ENCODE results near the gene EREG. TPM values are rescaled to one million over a fixed set of nuclear protein-coding genes. Genes with fewer than 3 reads are reported as not detected.

EREG gene
- total and polyA plus RNA-seq, 10 of the 15 experiments (the other 5 are each of a cell fraction or from before 2014, with no cell fraction given), result not detected

DNA sequence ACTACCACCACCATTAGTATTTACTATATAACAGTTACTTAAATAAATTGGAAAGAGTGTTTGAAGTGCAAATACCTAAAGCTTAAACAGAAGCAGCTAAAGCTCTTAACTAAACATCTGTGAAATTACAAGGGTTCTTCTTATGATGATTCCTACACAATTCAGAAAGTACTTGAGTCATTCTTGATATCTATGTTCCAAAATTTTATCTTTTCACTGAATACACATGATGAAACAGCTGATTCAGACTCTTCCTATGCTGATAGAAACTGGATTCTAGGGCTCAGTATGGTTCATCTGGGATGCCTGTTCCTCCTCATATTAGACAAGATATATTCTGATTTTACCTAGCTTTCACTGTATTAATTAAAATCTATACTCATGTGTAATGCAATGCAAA, 13.6 kb downstream of the EREG start:
- ChIA-PET RAD21 (ENCODE audit: unreplicated experiment) (interaction anchor here (0.6 to 3.1 kb wide), 4 partner anchors 58 to 333 kb away, joined by 3 to 25 read pairs (median 6); no protein-coding TSS in a partner anchor), CTCF (interaction anchor here (0.8 to 6.9 kb wide), 10 partner anchors 23 to 295 kb away, joined by 3 to 95 read pairs (median 3); no protein-coding TSS in a partner anchor), POLR2A (no interaction called here), SMC1A (ENCODE audit: uncharacterized antibody, unreplicated experiment) (interaction anchor here (0.8 to 3.6 kb wide), 9 partner anchors 10 to 296 kb away, joined by 3 to 33 read pairs (median 5); no protein-coding TSS in a partner anchor)
- Histone ChIP-seq H3K4me3 (no peak overlapping the region), H3K9me3 (replicated peaks; ENCODE audit: control insufficient read depth, insufficient read depth, low read length) (no peaks in the 10 kb centered on the region), H3K9ac (ENCODE audit: control insufficient read depth, insufficient read depth, low read length) (no peak overlapping the region), H3K79me2 (ENCODE audit: control insufficient read depth, insufficient read depth, low read length) (no peaks in the 10 kb centered on the region), H3K36me3 (ENCODE audit: control insufficient read depth in 2 of 2, insufficient read depth in 2 of 2, low read length in 1 of 2) (no peaks in the 10 kb centered on the region), H3K4me2 (ENCODE audit: control insufficient read depth, insufficient read depth) (no peak overlapping the region), H3K27ac (ENCODE audit: control insufficient read depth, insufficient read depth) (no peak overlapping the region), H2AFZ (ENCODE audit: control insufficient read depth, low read depth, low read length) (no peak overlapping the region), H3K4me1 (ENCODE audit: control insufficient read depth, insufficient read depth, low read length) (no peaks in the 10 kb centered on the region), H3K27me3 (replicated peaks in 1 of 2; ENCODE audit: control insufficient read depth in 2 of 2, insufficient read depth in 2 of 2, low read length in 1 of 2) (no peaks in the 10 kb centered on the region), H4K20me1 (ENCODE audit: control insufficient read depth, insufficient read depth) (no peaks in the 10 kb centered on the region)
- TF ChIP-seq FOXM1 (IDR thresholded peaks at IDR 0.05; ENCODE audit: low read depth, low read length), result no peak
- TF ChIP-seq, protein P1, sequence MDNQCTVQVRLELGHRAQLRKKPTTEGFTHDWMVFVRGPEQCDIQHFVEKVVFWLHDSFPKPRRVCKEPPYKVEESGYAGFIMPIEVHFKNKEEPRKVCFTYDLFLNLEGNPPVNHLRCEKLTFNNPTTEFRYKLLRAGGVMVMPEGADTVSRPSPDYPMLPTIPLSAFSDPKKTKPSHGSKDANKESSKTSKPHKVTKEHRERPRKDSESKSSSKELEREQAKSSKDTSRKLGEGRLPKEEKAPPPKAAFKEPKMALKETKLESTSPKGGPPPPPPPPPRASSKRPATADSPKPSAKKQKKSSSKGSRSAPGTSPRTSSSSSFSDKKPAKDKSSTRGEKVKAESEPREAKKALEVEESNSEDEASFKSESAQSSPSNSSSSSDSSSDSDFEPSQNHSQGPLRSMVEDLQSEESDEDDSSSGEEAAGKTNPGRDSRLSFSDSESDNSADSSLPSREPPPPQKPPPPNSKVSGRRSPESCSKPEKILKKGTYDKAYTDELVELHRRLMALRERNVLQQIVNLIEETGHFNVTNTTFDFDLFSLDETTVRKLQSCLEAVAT (IDR thresholded peaks at IDR 0.05), result no peak
- TF ChIP-seq MTA2 (IDR thresholded peaks at IDR 0.05; ENCODE audit: low read depth), result no peak
- TF ChIP-seq, protein P2, sequence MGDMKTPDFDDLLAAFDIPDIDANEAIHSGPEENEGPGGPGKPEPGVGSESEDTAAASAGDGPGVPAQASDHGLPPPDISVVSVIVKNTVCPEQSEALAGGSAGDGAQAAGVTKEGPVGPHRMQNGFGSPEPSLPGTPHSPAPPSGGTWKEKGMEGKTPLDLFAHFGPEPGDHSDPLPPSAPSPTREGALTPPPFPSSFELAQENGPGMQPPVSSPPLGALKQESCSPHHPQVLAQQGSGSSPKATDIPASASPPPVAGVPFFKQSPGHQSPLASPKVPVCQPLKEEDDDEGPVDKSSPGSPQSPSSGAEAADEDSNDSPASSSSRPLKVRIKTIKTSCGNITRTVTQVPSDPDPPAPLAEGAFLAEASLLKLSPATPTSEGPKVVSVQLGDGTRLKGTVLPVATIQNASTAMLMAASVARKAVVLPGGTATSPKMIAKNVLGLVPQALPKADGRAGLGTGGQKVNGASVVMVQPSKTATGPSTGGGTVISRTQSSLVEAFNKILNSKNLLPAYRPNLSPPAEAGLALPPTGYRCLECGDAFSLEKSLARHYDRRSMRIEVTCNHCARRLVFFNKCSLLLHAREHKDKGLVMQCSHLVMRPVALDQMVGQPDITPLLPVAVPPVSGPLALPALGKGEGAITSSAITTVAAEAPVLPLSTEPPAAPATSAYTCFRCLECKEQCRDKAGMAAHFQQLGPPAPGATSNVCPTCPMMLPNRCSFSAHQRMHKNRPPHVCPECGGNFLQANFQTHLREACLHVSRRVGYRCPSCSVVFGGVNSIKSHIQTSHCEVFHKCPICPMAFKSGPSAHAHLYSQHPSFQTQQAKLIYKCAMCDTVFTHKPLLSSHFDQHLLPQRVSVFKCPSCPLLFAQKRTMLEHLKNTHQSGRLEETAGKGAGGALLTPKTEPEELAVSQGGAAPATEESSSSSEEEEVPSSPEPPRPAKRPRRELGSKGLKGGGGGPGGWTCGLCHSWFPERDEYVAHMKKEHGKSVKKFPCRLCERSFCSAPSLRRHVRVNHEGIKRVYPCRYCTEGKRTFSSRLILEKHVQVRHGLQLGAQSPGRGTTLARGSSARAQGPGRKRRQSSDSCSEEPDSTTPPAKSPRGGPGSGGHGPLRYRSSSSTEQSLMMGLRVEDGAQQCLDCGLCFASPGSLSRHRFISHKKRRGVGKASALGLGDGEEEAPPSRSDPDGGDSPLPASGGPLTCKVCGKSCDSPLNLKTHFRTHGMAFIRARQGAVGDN (IDR thresholded peaks at IDR 0.05), result no peak
- no peak for TF ChIP-seq RB1 (IDR thresholded peaks at IDR 0.05; ENCODE audit: borderline replicate concordance)
- TF ChIP-seq RCOR1 (conservative IDR thresholded peaks at IDR 0.05; ENCODE audit: low read depth, low read length), result no peak
- no peak for TF ChIP-seq NFIC (IDR thresholded peaks at IDR 0.05; ENCODE audit: low read depth, low read length)
- TF ChIP-seq, protein P3, sequence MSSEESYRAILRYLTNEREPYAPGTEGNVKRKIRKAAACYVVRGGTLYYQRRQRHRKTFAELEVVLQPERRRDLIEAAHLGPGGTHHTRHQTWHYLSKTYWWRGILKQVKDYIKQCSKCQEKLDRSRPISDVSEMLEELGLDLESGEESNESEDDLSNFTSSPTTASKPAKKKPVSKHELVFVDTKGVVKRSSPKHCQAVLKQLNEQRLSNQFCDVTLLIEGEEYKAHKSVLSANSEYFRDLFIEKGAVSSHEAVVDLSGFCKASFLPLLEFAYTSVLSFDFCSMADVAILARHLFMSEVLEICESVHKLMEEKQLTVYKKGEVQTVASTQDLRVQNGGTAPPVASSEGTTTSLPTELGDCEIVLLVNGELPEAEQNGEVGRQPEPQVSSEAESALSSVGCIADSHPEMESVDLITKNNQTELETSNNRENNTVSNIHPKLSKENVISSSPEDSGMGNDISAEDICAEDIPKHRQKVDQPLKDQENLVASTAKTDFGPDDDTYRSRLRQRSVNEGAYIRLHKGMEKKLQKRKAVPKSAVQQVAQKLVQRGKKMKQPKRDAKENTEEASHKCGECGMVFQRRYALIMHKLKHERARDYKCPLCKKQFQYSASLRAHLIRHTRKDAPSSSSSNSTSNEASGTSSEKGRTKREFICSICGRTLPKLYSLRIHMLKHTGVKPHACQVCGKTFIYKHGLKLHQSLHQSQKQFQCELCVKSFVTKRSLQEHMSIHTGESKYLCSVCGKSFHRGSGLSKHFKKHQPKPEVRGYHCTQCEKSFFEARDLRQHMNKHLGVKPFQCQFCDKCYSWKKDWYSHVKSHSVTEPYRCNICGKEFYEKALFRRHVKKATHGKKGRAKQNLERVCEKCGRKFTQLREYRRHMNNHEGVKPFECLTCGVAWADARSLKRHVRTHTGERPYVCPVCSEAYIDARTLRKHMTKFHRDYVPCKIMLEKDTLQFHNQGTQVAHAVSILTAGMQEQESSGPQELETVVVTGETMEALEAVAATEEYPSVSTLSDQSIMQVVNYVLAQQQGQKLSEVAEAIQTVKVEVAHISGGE (CRISPR knock-in tag; IDR thresholded peaks at IDR 0.05), result no peak
- no peak for TF ChIP-seq SIX5 (IDR thresholded peaks at IDR 0.05; ENCODE audit: low read depth, low read length, severe bottlenecking)
- TF ChIP-seq, protein P4, sequence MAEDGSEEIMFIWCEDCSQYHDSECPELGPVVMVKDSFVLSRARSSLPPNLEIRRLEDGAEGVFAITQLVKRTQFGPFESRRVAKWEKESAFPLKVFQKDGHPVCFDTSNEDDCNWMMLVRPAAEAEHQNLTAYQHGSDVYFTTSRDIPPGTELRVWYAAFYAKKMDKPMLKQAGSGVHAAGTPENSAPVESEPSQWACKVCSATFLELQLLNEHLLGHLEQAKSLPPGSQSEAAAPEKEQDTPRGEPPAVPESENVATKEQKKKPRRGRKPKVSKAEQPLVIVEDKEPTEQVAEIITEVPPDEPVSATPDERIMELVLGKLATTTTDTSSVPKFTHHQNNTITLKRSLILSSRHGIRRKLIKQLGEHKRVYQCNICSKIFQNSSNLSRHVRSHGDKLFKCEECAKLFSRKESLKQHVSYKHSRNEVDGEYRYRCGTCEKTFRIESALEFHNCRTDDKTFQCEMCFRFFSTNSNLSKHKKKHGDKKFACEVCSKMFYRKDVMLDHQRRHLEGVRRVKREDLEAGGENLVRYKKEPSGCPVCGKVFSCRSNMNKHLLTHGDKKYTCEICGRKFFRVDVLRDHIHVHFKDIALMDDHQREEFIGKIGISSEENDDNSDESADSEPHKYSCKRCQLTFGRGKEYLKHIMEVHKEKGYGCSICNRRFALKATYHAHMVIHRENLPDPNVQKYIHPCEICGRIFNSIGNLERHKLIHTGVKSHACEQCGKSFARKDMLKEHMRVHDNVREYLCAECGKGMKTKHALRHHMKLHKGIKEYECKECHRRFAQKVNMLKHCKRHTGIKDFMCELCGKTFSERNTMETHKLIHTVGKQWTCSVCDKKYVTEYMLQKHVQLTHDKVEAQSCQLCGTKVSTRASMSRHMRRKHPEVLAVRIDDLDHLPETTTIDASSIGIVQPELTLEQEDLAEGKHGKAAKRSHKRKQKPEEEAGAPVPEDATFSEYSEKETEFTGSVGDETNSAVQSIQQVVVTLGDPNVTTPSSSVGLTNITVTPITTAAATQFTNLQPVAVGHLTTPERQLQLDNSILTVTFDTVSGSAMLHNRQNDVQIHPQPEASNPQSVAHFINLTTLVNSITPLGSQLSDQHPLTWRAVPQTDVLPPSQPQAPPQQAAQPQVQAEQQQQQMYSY (CRISPR knock-in tag; IDR thresholded peaks at IDR 0.05), result no peak
- no peak for TF ChIP-seq SIN3A (IDR thresholded peaks at IDR 0.05; ENCODE audit: low read depth, low read length)
- in situ Hi-C loops (cut with MboI) (loop anchor here (5.0 to 10.0 kb wide), 2 partner anchors 156 to 294 kb away; no protein-coding TSS in a partner anchor), intact Hi-C loops (cut with micrococcal nuclease; ENCODE audit: unreplicated experiment) (loop anchor here (5.0 kb wide), 1 partner anchor 69 kb away; the partner anchor contains the start of gene AREG)
- DNase-seq (ENCODE audit: low read depth, low spot score) (no peak), FAIRE-seq (no peak), ATAC-seq (no peak)
- BruUV-seq (replicated peaks), result no TSS peak

Measured in GM12878 (cell line).